BJ (cell line): Measurements from ENCODE around the gene LRP1B. TPM values are rescaled to one million over a fixed set of nuclear protein-coding genes. Genes with fewer than 3 reads are reported as not detected.
"Not testable (repeated sequence)": the region's sequence is repeated elsewhere in the genome, so short reads cannot be mapped to it uniquely, and the experiment has no call there.

Experiments
- CTCF ChIA-PET: fragments of 350-600 bp; formaldehyde crosslinking; extraction: SDS; loops from one replicate; lab custom pipeline; 2021; ENCODE audit warnings: antibody characterized with exemption, inconsistent platforms; lab: Yijun Ruan, JAX
- POLR2A ChIA-PET: fragments of 300-600 bp; sonication (Branson Sonifier 250); formaldehyde crosslinking; extraction: SDS; loops from one replicate; lab custom pipeline; 2021; ENCODE audit warnings: antibody characterized with exemption; lab: Charles Lee
- DNase-seq: peaks from one replicate; pipeline ENCODE4 v3.0.0-alpha.2; 2011; ENCODE audit warnings: low read depth
- H3K27me3 ChIP-seq: 2 replicates; pipeline ENCODE4 v1.6.0; 2011; ENCODE audit warnings: low read length; ENCODE audit not compliant: control insufficient read depth, insufficient read depth
- H3K36me3 ChIP-seq: 2 replicates; pipeline ENCODE4 v1.5.1; 2011; ENCODE audit warnings: low read length; ENCODE audit not compliant: control insufficient read depth, insufficient read depth
- H3K4me3 ChIP-seq: 2 replicates; pipeline ENCODE4 v1.5.1; 2011; ENCODE audit warnings: low read depth, mild to moderate bottlenecking, control low read depth, low read length
- CTCF ChIP-seq: IDR thresholded peaks from 2 replicates; pipeline ENCODE4 v1.5.1; 2011; ENCODE audit warnings: low read depth, mild to moderate bottlenecking, control low read depth, inconsistent platforms, low read length, moderate library complexity; ENCODE audit not compliant: insufficient read depth
- polyA plus RNA-seq: library from polyadenylated mRNA; depleted of rRNA; stranded (reverse); fragments of >200 nt; gene quantifications from 2 replicates; pipeline ENCODE4 v1.2.3, GENCODE V29; 2011

Gene LRP1B
- polyA plus RNA-seq, 1 experiment = 0.04 TPM

- H3K27me3 ChIP-seq = no peaks in the 10 kb centered on the region
- no peaks in the 10 kb centered on the region for H3K36me3 ChIP-seq
- peak; percentile 19 for DNase-seq
- no peak overlapping the region for H3K4me3 ChIP-seq
- ChIA-PET POLR2A (no interaction called here), CTCF (no interaction called here)
- TF ChIP-seq CTCF = no peak
Observed at GRCh38 chr2:140344838-140345237, 1786.0 kb downstream of the LRP1B start.

GRCh38 chr2:140344266-140344665 lies 1786.5 kb downstream of the LRP1B start:
- H3K27me3 ChIP-seq, POLR2A ChIA-PET, H3K36me3 ChIP-seq, DNase-seq, CTCF ChIA-PET, H3K4me3 ChIP-seq: not testable (repeated sequence)

GRCh38 chr2:140338795-140339194 lies 1792.0 kb downstream of the LRP1B start:
- CTCF ChIA-PET = no interaction called here
- POLR2A ChIA-PET = no interaction called here
- H3K27me3 ChIP-seq = no peaks in the 10 kb centered on the region
- no peak overlapping the region for H3K4me3 ChIP-seq
- H3K36me3 ChIP-seq = no peaks in the 10 kb centered on the region
- no peak for TF ChIP-seq CTCF
- DNase-seq = no peak

GRCh38 chr2:140337061-140337460 lies 1793.8 kb downstream of the LRP1B start:
- ChIA-PET POLR2A (no interaction called here), CTCF (no interaction called here)
- Histone ChIP-seq H3K27me3 (no peaks in the 10 kb centered on the region), H3K36me3 (no peaks in the 10 kb centered on the region), H3K4me3 (no peak overlapping the region)
- DNase-seq = no peak
- no peak for TF ChIP-seq CTCF

- DNase-seq = no peak
- Histone ChIP-seq H3K4me3 (no peak overlapping the region), H3K36me3 (no peaks in the 10 kb centered on the region), H3K27me3 (no peaks in the 10 kb centered on the region)
- TF ChIP-seq CTCF = no peak
- ChIA-PET POLR2A (no interaction called here), CTCF (no interaction called here)
Observed at GRCh38 chr2:140316345-140316744, 1814.5 kb downstream of the LRP1B start.

GRCh38 chr2:140311905-140312304 lies 1818.9 kb downstream of the LRP1B start:
- DNase-seq = no peak
- POLR2A ChIA-PET = no interaction called here
- TF ChIP-seq CTCF = no peak
- CTCF ChIA-PET = no interaction called here
- Histone ChIP-seq H3K36me3 (no peaks in the 10 kb centered on the region), H3K4me3 (no peak overlapping the region), H3K27me3 (no peaks in the 10 kb centered on the region)
